DMS 273 (cell line): ENCODE data around the gene TMC4.

ENCODE experiments used
- DNase-seq: peaks from one replicate; lab custom pipeline; 2025; ENCODE audit not compliant: unreplicated experiment; lab: John Stamatoyannopoulos, UW

The TMC4 gene

DNA sequence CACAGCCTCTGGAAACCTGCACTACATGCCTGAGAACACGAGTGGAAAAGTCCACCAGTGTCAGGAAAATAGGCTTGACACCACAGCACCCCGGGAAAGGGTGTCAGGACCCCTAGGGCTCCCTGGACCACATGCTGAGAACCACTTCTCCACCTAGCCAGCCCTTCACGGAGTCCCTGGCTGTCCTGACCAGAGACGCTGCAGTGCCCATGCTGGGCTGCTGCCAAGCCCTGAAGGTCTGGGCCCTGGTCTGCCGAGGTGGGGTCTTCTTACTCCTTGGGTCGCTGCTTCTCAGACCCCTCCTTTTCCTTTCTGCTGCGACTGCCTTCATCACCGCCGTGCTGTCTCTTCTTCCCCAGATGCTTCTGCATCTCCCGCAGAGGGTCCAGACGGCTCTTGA is 16.5 kb downstream of the TMC4 start:
- no peak for DNase-seq

DNA sequence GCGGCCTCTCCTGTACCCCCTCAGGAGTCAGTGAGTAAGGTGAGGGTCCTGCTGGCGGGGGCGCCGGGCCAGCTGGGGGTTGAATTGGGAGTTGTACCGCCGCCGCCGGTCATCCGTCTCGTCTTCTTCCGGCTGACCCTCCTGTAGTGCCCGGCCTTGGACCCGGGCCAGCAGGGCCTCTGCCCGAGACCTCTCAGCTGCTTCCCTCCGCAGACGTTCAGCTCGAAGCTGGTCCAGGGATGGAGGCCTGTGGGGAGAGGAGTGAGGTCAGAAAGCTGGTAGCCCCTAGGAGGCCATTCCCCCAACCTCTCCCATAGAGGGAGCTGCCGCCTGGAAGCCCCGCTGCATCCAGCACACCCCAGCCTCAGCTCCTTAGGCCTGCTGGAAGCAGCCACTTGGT is 17.3 kb downstream of the TMC4 start:
- DNase-seq = peak; percentile 20

DNA sequence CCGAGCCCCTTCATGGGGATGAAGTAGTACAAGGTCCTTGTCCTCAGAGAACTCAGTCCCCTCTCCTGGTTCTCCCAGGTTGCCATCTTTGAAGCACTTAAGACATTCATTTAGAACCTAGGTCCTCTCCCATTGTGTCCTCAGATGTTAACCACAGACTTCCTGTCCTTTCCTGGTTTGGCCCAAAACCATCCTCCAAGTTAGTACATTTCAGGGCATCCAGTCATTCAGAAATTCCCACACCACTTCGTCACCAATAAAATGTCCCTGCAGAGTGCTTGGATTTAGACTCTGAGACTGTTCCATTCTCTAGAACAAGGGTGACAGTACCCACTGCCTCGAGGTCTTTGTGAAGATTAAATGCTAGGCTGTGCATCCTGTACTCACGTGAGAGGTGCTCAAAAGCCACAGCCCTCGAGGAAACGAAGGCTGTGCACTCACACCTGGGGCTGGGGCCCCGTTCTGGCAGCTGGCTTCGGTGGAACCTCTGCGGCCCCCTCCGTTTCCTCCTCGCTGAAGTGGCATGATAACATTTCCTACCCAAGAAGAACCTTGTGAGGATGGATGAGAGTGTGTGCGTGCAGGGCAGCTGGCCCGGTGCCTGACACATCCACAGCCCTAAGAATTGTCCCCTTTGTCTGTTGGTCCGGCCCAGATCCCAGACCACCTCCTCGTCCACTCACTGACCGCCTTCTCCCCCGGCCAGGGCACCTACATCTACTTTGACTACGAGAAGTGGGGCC is 18.2 kb downstream of the TMC4 start:
- DNase-seq = no peak

DNA sequence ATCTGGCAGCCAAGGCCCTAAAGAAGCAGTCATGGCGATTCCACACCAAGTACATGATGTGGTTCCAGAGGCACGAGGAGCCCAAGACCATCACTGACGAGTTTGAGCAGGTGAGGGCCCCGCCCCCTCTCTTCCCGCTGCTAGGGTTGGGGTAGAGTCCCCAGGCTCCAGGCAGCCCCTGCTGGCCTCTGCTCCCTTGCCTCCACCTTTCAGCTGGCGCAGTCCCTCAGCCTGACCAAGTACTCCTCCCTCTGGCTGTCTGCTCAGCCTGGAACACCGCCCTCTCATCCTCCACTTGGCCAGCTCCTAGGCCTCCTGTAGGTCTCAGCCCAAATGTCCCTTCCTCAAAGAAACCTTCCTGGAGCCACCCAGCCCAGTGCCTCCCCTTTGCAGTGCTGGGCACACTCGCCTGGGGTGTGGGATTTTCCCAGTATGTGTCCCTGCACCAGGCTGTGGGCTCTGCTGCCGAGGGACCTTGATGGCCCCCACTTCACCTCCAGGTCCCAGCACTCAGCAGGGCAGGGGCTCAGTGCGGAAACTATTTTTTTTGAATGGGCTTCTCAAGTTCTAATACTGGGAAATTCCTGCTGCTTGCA is 19.1 kb downstream of the TMC4 start:
- no peak for DNase-seq

DNA sequence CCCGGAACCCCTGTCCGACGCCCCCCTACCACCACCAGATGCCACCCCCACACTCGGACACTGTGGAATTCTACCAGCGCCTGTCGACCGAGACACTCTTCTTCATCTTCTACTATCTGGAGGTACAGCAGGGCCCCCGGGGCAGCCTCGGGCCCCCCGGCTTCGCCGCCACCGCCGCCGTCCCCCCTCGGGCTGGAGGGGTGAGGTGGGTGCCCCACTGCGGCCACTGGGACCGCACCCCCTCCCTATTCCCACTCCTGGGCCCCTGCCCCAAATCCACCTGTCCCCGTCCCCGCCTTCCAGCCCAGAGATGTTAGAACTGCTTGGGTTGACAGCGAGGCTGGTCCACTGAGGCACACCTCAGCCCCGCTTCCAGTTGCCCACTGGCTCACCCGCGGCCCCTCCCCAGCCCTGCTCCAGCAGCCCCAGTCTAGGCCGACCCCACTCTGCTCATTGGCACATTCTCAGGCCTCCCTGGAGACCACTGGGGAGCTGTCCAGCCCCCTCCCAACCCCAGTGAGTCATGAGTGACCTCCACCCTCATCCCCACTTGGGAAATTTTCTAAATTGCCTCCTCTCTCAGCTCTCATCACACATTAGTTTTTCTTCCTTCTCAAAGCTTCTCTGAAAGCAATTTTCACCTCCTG is 20.0 kb downstream of the TMC4 start:
- DNase-seq = no peak

DNA sequence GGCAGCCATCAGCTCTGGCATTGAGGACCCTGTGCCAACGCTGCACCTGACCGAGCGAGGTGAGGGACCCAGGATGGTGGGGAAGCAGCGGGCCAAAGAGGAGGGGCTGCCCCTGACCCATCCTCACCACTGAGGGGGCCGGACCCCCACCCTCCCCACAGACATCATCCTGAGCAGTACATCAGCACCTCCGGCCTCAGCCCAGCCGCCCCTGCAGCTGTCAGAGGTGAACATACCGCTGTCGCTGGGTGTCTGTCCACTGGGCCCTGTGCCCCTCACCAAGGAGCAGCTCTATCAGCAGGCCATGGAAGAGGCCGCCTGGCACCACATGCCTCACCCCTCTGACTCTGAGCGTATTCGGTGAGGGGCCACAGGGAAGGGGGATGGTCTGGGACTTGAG is 20.7 kb downstream of the TMC4 start:
- DNase-seq = no peak

DNA sequence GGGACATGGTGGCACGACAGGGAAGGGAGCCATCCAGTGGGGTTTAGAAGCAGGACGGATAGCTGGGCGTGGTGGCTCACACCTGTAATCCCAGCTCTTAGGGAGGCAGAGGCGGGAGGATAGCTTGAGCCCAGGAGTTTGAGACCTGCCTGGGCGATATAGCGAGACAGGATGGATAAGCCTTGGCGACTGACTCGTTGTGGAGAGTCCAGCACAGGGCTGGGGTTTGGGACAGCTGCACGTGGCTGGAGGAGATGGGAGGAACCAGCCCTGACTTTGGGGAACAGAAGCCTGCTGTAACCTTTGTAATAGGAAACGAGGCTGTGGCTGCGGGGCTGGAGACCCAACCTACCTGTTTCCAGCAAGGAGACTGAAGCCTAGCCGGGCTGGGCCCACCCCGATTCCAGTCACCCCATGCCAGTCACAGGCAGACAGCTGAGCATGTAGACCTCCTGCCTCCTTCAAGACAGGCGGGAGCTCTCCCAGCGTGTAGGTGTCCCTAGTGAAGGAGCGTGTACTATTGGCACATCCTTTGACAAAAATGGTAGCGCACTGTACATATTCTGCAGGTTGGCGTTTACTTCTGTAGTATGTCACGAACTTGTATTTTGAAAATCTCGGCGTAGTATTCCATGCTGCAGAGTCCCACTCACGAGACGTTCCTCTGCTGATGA is 21.5 kb downstream of the TMC4 start:
- no peak for DNase-seq

DNA sequence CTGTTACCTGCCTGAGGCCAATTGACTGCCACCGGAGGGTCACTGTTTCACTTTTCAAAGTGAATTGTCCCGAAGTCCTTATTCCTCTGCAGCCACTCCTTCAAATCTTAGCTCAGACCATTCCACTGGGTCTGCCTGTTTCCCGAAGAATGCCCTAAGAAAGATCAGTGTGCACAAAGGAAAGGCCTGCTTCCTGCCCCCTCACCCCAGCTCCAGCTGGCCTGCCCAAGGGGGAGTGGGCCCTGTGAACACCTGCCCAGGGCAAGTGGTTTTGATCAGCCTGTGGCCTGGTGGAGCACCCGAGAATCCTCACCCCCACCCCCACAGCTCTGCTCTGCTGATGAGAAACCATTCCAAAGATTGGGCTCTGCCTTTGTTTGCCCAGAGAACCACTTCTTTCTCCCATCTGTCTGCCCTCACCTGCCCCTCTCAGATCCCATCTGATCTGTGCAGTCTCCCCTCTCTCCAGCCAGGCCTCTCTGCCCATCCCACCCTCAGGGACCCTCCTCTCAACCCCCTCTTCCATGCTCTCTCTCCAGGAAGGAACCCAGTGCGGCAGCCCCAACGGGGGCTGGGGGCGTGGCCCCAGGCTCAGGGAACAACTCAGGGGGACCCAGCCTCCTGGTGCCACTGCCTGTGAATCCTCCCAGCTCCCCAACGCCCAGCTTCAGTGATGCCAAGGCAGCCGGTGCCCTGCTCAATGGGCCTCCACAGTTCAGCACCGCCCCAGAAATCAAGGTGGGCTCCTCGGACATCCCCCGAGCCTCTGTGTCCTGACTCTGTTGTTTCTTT is 23.7 kb downstream of the TMC4 start:
- no peak for DNase-seq

DNA sequence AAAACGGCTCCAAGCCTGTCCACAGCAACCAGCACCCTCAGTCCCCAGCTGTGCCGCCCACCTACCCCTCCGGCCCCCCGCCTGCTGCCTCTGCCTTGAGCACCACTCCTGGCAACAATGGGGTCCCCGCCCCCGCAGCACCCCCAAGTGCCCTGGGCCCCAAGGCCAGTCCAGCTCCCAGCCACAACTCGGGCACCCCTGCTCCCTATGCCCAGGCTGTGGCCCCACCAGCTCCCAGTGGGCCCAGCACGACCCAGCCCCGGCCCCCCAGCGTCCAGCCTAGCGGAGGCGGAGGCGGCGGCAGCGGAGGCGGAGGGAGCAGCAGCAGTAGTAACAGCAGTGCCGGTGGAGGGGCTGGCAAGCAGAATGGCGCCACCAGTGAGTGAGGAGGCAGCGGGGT is 24.8 kb downstream of the TMC4 start:
- DNase-seq = no peak

DNA sequence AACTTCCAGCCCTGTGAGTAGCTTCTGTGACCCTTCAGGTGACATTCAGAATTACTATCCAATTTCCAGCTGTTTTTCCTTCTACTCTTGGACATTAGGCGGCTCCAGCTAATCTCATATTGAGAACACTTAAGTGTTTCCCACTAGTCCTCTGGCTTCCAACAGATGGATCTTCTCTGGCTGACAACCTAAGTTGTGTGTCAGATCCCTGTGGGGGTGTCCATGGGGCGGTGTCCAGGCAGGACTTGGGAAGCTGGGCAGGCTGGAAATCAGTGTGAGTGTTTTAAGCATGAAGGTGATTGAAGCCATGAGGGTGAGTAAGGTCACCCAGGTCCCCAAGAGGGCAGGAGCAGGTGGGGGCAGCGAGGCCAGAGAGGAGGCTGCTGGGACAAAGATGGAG is 25.3 kb downstream of the TMC4 start:
- DNase-seq = no peak

DNA sequence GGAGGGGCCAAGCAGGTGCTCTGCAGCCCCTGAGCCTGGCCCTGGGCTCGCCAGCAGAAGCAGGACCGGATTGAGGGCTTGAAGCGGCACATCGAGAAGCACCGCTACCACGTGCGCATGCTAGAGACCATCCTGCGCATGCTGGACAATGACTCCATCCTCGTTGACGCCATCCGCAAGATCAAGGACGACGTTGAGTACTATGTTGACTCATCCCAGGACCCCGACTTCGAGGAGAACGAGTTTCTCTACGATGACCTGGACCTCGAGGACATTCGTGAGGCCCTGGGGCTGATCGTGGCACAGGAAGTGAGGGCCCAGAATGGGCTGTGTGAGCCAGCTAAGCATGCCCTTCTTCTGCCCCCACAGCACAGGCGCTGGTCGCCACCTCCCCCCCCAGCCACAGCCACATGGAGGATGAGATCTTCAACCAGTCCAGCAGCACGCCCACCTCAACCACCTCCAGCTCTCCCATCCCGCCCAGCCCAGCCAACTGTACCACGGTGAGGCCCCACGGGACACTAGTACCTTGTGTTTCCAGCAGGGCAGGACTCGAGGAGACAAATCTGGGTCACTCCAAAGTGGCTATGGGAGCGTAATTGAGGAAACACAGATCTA is 27.3 kb downstream of the TMC4 start:
- no peak for DNase-seq

DNA sequence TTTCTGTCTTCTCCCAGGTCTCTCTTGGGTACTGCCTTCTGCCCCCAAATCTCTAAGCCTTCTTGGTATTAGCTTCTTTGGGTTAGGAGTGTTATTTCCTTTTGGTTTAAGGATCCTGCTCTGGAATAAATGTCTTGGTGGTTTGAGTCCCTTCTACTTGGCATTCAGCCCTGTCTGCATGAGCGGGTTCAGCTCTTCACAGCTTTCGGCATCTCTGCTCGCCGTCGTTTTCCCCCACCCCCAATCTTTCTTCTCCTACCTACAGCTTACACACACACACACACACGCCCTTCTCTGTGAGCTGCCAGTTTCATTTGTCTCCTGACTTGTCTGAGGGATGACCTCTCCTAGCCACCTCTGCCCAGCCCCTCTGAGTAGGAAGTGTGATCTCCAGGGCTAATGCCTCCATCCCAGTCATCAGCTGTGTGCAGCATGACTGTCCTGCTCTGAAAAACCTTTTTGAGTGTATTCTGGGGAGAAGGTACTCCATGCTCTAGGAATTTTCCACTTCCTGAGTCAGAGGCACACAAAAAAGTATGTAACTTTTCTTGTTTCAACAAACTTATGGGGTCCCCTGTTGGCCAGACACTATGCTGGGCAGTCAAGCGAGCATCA is 30.7 kb downstream of the TMC4 start:
- DNase-seq = no peak

DNA sequence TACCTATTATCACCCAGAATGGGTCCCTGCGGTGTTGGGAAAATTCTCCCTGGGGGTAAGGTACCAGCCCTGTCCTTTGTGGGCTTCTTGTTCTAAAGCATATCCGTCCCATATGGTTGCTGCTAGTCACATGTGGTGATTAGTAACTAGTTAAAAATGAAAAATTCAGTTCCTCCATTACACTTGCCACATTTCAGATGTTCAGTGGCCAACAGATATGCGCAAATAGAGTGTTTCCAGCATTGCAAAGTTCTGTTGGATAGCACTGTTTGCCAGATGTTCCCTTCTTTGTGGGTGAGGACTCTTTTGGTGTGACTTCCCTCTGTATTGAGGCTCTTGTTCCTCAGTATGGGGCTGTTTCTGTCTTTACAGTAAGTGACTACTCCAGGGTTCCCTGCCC is 31.6 kb downstream of the TMC4 start:
- no peak for DNase-seq

DNA sequence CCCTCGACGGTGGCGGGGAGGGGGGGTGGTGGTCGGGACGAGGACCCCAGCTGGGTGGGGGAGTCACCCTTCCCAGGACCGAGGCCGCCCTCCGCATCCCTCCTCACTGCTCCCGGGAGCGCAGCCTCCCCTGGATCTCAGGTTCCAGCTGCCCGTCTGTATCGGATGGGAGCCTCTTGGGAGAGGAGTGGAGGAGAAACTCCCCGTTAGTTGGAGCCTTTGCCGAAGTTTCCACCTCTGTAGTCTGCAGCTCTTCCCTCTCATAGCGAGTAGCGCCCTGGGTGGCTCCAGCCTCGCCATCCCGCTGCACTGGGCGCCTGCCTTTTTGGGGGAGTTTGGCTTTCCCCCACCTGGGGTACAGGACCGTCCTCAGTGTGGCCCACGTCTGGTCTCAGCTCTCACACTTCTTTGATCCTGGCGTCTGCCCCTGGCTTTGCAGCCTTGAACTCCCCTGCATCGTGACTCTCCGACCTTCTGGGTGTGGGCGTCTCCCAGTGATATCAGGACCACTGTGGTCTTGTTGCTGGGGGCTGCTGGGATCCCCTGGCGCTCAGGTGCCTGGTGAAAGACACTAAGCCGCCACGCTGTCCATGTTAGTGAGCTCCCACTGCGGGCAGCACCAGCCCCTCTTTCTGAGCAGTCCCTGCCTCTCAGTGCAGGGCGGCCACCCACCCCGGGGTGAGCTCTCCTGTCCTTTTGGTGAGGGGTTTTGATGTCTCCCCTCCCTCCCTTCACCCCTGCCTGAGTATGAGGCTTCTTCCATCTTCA is 34.3 kb downstream of the TMC4 start:
- DNase-seq = peak; percentile 54

DNA sequence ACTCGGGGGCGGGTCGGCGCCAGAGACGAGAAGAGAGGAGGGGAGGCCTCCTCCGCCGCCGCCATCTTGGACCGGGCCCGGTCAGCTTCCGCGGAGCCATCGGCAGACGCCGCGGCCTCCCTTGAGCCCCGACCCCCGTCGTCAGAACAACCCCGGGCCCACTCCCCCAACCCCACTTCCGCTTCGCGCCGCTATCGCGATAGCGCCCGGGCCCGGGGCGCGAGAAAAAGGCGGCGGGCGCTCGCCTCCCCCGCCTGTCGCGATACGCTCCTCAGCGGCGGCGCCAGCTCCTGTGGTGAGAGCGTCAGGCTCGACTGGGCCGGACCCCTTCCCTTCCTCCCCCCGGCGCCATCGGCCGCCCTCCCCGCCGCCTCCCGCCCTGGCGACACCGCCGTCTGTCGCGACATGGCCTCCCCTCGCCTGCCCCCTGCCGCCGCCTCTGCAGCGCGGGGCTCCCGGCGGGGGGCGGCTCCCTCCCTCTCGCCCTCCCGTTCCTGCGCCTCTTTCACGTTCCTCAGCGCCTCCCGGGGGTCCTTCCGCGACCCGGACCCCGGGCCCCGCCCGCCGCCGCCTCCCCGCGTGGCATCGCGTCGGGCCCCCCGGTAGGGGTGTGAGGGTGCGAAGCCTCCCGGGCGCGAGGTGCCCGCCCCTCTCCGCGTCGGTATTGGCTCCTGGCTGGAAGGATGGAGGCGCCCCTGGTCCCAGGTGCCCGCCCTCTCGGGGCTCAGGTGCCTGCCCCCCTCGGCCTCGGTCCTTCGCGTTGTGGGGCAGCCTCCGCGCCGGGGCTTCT is 35.1 kb downstream of the TMC4 start, which contains the start of gene CNOT3:
CNOT3 (plus strand) TSS at position 64 of the 790 bp plus-strand sequence. CDS start 5,217 bp downstream, outside the sequence.
- DNase-seq = peak; percentile 54

DNA sequence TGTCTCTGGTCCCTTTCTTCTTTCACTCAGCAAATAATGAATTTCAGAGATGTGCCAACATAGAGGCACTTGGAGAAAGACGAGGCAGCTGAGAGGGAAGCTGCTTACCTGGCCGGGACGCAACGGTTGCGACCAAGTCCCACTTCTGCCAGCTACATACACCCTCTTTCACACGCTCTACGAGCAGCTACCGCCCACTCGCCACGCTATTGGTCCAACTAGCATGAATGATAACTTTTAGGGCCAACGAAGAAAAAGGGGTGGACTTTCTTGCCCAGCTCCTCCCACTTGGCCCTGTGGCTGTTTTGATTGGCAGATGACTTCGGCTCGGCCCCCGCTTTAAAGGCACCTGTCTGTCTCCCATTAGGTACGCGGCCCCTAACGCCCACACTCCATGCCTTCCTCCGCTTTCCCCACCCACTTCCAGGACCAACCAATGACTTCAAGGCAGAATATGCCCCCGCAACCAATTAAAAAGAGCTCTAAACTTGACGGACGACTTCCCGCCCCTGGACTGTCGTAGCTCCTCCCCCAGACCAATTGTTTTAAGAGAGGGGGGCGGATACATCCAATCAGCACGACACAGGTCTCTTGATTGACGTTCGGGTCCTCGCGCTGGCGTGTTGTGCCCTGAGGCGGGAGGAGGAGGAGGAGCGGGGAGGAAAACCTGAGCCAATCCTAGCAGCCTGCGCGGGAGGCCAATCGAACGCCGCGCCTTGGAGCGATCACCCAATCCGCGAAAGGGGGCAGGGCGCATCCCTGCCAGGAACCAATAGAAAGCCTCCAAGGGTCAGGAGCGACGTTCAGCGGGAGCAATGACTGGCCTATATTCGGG is 35.9 kb downstream of the TMC4 start:
- peak; percentile 100 for DNase-seq

DNA sequence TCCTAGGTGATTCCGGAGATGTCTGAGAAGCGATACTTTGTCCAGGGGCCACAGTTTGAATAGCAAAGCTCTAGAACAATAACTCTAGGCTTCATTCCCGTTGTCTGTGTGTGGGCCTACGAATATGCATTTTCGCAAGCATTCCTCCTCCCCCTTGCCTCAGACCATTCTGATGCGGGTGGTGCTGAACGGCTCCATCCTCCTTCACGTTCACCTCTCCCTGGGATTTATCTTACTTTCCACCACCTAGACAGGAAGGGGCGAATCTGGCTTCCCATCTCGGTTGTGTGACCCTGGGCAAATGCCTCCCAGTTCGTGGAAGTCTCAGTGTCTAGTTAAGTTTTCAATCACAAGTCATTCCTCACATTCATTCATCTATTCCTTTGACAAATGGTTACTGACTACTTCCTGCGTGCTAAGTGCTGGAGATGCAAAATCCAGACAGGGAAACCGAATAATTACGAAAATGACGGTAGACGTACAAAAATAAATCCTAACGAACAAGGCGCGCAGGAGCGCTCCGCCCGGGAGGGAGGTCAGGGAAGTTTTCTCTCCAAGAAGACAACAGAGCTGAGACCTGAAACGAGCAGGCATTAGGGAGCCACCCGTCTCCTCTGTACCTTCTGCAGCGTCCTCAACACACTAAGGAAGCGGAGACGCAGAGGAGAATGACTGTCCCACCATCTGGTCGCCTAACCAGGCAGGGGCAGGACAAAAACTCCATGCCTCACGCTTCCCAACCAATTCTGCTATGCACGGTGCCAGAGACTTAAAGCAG is 36.7 kb downstream of the TMC4 start:
- peak; percentile 83 for DNase-seq
